ENCODE results near the gene TRIM54.
"Not testable (repeated sequence)": the region's sequence is repeated elsewhere in the genome, so short reads cannot be mapped to it uniquely, and the experiment has no call there.

TRIM54 gene

GRCh38 chr2:27261241-27261925 lies 20.8 kb upstream of the TRIM54 start:
- DNase-seq, result no peak

GRCh38 chr2:27261926-27262298 lies 20.3 kb upstream of the TRIM54 start:
- no peak for DNase-seq

DNA sequence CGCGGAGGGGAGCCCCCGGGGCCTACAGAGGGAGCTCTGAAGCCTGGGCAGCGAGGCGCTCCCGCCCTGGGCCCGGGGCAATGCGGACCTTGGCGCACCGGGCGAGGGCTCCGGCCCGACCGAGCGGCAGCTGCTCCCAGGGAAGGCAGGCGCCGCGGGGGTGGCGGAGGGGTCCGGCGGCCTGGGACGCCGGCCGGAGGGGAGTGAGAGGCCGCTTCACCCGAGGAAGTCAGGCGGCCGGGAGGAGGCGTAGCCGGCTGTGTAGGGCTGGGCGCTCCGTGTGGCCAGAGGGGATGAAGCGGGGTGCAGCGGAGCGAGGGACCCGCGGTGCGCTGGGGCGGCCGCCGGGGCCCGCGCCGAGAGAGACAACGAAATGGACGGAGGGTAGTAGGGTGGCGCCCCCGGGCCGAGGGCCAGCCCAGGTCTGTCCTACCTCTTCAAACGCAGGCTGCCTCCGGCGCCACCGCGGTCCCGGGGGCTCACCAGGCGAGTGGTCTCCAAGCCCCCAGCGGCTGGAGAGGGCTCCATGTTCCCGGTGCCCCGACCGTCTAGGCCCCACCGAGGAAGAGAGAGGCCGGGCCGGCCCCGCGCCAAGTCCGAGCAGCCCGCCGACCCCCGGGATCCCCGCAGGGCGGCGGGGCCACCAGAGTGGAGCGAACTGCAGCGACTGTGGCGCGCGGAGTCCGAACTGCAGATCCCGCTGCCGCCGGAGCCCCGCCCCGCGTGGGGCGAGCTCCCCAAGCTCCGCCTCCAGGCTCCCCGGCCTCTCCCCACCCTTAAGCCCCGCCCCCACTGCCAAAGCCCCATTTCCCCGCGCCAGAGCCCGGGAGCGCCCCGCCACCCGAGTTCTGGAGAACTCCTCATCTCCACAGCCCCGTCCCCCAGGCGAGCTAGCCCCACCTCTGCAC lies 19.6 kb upstream of the TRIM54 start, which contains the start of gene SLC30A3:
Gene SLC30A3 (minus strand): TSS at position 669 of the 908 bp plus-strand sequence. CDS start 141 bp downstream, at position 528.
- DNase-seq, result peak; percentile 53 to 71

- peak; percentile 48 to 67 for DNase-seq
These were observed 18.7 kb upstream of the TRIM54 start for GRCh38 chr2:27263287-27264252.

DNA sequence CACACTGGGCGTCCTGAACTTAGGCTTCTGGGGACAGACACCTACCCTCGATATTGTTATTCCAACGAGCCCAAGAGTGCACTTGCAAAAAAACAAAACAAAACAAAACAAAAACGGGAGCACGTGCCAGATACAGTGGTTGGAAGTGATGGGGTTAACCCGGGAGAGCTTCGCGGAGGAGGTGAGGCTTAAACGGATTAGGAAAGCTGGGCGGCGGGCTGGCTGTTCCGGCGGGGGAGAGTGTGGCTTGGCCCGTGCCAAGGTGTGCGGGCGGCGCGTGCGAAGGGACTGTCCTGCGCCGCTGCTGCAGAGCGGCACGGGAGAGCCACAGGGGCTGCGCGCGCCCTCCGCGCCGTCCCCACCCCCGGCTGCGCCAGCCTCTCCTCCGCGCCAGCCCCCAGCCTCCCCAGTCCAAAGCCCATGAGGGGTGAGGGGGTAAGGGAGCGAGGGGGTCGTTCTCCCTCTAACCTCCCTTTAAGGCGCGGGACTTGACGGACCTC lies 17.9 kb upstream of the TRIM54 start:
- peak; percentile 36 to 62 for DNase-seq

DNA sequence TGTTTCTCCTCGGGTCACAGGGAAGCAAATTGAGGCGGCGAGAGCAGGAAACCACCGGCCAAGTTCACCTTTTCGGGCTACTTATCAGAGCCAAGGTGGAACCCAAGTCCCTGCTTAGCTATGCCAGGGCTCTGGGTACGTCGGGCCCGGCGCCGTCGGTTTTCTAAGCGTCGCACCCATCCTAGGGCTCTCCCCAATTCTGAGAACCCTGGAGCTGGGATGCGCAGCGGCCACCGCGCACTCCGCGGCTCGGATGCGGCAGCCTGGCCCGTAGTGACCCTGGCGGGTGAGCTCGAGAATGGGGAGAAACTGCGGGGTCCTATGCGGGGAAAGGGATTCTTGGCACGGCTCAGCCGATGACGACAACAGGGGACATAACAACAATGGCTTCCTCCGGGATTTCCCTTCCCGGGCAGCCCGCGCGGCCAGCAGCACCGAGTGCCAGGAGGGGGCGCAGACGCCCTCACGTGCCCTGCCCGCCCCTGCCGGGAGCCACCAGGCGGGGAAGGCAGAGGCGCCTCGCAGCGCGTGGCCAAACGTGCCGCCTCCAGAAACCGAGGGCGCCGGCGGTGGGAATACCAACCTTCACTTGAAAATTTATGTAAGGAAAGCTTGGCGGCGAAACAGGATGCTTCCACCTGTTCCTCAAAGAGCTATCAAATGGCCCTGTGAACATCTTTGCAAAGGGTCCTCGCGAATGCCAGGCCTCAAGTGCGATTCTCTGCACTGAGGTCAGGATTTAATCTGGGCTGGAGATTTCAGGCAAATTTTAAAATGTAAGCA lies 17.3 kb upstream of the TRIM54 start:
- peak; percentile 71 to 82 for DNase-seq

- no peak for DNase-seq
These were observed 16.7 kb upstream of the TRIM54 start for GRCh38 chr2:27265536-27265870.

DNA sequence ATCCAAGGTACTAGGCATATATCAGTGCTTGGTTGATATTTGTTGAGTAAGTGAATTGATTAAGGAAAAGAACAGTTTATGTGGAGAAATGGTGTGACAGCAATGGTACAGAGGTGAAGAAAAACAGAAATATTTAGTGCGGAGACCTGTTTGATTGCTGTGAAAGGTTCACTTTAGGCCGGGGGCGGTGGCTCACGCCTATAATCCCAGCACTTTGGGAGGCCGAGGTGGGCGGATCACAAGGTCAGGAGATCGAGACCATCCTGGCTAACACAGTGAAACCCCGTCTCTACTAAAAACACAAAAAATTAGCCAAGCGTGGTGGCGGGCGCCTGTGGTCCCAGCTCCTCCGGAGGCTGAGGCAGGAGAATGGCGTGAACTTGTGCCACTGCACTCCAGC lies 13.9 kb upstream of the TRIM54 start:
- DNase-seq, result not testable (repeated sequence)

GRCh38 chr2:27270131-27270530 lies 12.1 kb upstream of the TRIM54 start:
- no peak for DNase-seq

DNA sequence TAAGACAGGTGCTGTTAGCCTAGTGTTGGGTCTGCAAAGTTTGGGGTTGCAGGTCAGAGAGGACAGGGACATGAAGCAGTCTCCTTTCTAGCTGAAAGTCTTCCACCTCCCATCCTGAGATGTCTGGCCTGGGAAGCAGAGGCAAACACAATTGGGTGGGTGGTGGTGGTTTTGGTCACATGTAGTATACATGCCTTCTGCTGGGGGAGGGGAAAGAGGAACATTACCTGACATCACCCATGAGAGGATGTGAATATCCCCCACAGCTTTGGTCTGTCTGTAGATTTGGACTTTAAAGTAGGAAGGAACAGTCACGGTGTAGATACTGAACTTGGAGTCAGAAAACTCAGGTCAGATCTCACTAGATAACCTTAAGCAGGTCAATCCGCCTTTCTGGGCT lies 11.6 kb upstream of the TRIM54 start:
- no peak for DNase-seq

DNA sequence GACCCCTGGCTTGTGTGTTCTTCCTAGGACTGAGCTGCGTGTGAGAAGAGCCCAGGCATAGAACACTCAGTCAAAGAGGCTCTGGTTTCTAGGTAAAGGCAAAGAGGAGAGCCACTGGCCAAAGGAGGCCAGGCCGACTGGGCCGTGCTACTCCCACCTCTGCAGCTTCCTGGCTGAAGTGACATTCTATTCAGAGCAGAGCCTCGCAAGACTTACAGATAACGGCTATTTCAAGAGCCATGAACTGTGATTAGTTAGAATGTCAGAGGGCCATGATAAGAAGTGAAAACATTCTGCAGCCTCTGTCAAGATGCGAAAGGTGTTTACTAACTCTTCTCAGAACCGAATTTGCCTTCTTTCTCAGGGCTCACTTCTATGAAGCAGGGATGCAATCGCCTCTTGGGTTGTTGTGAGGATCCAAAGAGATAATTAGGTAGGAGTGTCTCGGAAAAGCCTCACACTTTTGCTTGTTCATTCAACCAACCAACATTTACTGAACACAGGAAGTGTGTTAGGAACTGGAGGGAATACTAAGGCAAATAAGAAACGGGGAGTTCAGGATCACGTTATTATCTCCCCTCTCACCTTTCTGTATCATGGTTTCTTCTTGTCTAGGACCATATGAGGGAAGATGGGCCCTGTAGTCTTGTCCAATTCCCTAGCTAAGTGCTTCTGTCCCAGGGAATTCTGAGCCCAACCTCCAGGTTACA lies 10.4 kb upstream of the TRIM54 start:
- no peak for DNase-seq

- peak in 1 of 2 experiments; percentile 42 for DNase-seq
These were observed 9.4 kb upstream of the TRIM54 start for GRCh38 chr2:27272537-27273522.

DNA sequence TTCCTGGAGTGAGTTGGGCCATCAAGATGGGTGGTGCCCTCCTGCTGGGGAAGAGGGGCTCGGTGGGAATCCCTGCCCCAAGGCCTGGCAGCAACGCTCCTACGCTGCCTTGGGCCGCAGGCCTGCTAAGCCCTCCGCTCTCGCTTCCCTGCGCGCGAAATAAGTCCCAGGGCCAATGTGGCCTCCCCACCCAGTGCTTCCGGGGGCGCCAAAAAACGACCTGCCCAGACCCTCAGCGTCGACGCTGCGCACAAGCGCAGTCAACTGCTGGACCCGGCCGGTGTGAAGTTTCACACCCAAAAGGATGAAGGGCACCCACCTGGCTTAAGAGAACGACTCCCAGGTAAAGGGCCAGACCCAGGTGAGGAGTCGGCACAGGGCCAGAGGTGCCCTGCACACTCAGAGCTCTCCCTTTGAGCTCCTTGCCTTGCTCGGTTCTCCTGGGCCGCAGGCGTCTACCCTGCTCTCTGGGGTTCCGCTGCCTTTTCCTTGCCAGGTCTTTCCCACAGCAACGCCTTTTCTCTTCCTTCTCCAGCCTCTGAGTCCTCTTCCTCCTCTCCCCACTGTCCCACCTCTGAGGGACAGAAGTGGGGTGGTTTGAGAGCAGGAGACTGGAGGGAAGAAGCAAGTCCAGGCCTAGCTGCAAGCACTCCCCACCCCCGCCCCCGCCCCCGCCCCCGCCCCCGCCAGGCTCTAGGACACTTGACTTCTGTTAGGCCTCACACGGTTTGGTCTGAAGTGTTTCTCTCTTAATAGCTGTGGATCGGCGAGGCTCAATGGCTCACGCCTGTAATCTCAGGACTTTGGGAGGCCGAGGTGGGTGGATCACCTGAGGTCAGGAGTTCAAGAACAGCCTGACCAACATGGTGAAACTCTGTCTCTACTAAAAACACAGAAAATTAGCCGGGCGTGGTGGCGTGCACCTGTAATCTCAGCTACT lies 6.7 kb upstream of the TRIM54 start, which contains the start of gene DNAJC5G:
Gene DNAJC5G (plus strand): TSS at position 223 of the 940 bp plus-strand sequence. CDS start 1,296 bp downstream, outside the sequence.
- no peak for DNase-seq

GRCh38 chr2:27278010-27278409 lies 4.2 kb upstream of the TRIM54 start:
- DNase-seq, result no peak

GRCh38 chr2:27280826-27281225 lies 1.4 kb upstream of the TRIM54 start:
- no peak for DNase-seq

GRCh38 chr2:27281442-27281841 lies 787 bp upstream of the TRIM54 start:
- DNase-seq, result no peak

GRCh38 chr2:27282892-27283291 lies 663 bp downstream of the TRIM54 start:
- DNase-seq, result no peak

GRCh38 chr2:27284996-27285395 lies 2.8 kb downstream of the TRIM54 start:
- DNase-seq, result no peak

GRCh38 chr2:27285481-27285880 lies 3.3 kb downstream of the TRIM54 start:
- no peak for DNase-seq

Data from NCI-H524 (cell line).